K562 (cell line): ENCODE measurements around the gene LRRC30. TPM values are rescaled to one million over a fixed set of nuclear protein-coding genes. Genes with fewer than 3 reads are reported as not detected.

Source experiments
- ATAC-seq: fragments of 200-7000 bp; cut with Tn5 transposase; 3 replicates; pipeline ENCODE4 v1.9.1; 2020; ENCODE audit warnings: moderate library complexity
- BruUV-seq: library from RNA; stranded (reverse); fragments of 400-500 nt; replicated peaks from 2 replicates; lab custom pipeline; 2021; lab: Mats Ljungman, UMichigan
- CTCF ChIA-PET: fragments of 300-600 bp; formaldehyde crosslinking; extraction: SDS; loops from one replicate; lab custom pipeline; 2021; ENCODE audit warnings: low intra/inter-chr PET ratio; lab: Yijun Ruan, JAX
- POLR2A ChIA-PET: fragments of 300-600, 350-650 bp; sonication (Branson Sonifier 250); formaldehyde crosslinking; extraction: SDS; loops from one replicate; lab custom pipeline; 2021; ENCODE audit warnings: antibody characterized with exemption, inconsistent platforms; lab: Yijun Ruan, JAX
- DNase-seq, 4 experiments: peaks; one replicate each; pipeline versions ENCODE4 v3.0.0 to v3.0.0-alpha.2; 2011 to 2018; ENCODE audit warnings: low spot score in 3 of 4, mixed read lengths in 3 of 4; ENCODE audit errors: extremely low read depth in 1 of 4
- FAIRE-seq: peaks from 2 replicates; lab custom pipeline; 2011; peaks lifted over from hg19 to GRCh38; lab: Jason Lieb, UNC
- H2AFZ ChIP-seq: 2 replicates; pipeline ENCODE4 v1.6.0; 2011; ENCODE audit warnings: low read depth, low read length, control low read depth, inconsistent platforms
- H3K27ac ChIP-seq: fragments of 200-600 bp; 3 replicates; pipeline ENCODE4 v1.8.0; 2011; ENCODE audit warnings: low read depth, mild to moderate bottlenecking, control low read depth, inconsistent platforms, low read length, moderate library complexity, mixed read lengths; ENCODE audit errors: extremely low read depth
- H3K27me3 ChIP-seq, 2 experiments: fragments of 300-600 bp in 1 of 2; 2 replicates in 1 of 2; 3 replicates in 1 of 2; pipeline versions ENCODE4 v1.6.0 to v1.8.0; 2011; ENCODE audit warnings: inconsistent platforms in 2 of 2, low read length in 2 of 2, mild to moderate bottlenecking in 1 of 2, mixed read lengths in 1 of 2, moderate library complexity in 1 of 2; ENCODE audit not compliant: control insufficient read depth in 2 of 2, insufficient read depth in 2 of 2
- H3K36me3 ChIP-seq: fragments of 300-600 bp; 3 replicates; pipeline ENCODE4 v1.8.0; 2011; ENCODE audit warnings: mild to moderate bottlenecking, low read length, inconsistent platforms; ENCODE audit not compliant: control insufficient read depth, insufficient read depth
- H3K4me1 ChIP-seq, 2 experiments: fragments of 200-600 bp in 1 of 2; replicated peaks in 1 of 2; 2 replicates in 1 of 2; 3 replicates in 1 of 2; pipeline versions ENCODE4 v1.5.1 to v1.8.0; 2011; ENCODE audit warnings: inconsistent platforms in 2 of 2, low read length in 2 of 2, mild to moderate bottlenecking in 1 of 2, mixed read lengths in 1 of 2, moderate library complexity in 1 of 2; ENCODE audit not compliant: control insufficient read depth in 2 of 2, insufficient read depth in 2 of 2
- H3K4me2 ChIP-seq: 2 replicates; pipeline ENCODE4 v1.6.1; 2011; ENCODE audit warnings: low read length, control low read depth, inconsistent platforms, mixed read lengths; ENCODE audit not compliant: insufficient read depth
- H3K4me3 ChIP-seq: fragments of 200-600 bp; sonication (generic), shearing (Covaris generic); 2 replicates; pipeline ENCODE4 v1.5.1; 2016; ENCODE audit warnings: control low read depth, inconsistent platforms
- H3K79me2 ChIP-seq: fragments of 200-600 bp; 3 replicates; pipeline ENCODE4 v1.8.0; 2011; ENCODE audit warnings: low read length, inconsistent platforms; ENCODE audit not compliant: control insufficient read depth, insufficient read depth
- H3K9ac ChIP-seq, 2 experiments: 2 replicates each; pipeline versions ENCODE4 v1.6.0 to v1.6.1; 2011; ENCODE audit warnings: low read depth in 2 of 2, low read length in 2 of 2, control low read depth in 1 of 2, inconsistent platforms in 1 of 2, mild to moderate bottlenecking in 1 of 2, mixed read lengths in 1 of 2; ENCODE audit not compliant: insufficient read depth in 1 of 2
- H3K9me1 ChIP-seq: one replicate; pipeline ENCODE4 v1.6.0; 2011; ENCODE audit warnings: inconsistent platforms, mild to moderate bottlenecking, low read length, moderate library complexity; ENCODE audit not compliant: control insufficient read depth, insufficient read depth
- H3K9me3 ChIP-seq: replicated peaks from 2 replicates; pipeline ENCODE4 v1.5.1; 2011; ENCODE audit warnings: low read depth, low read length, inconsistent platforms; ENCODE audit not compliant: control insufficient read depth, insufficient read depth
- H4K20me1 ChIP-seq: replicated peaks from 2 replicates; pipeline ENCODE4 v1.6.1; 2011; ENCODE audit warnings: low read length, inconsistent platforms, mixed read lengths; ENCODE audit not compliant: control insufficient read depth, insufficient read depth
- DACH1 ChIP-seq: fragments of 450-650 bp; IDR thresholded peaks from 2 replicates; pipeline ENCODE4 v1.6.1; 2018; ENCODE audit not compliant: partially characterized antibody
- ETV5 ChIP-seq: sonication (generic); formaldehyde crosslinking; IDR thresholded peaks from 2 replicates; pipeline ENCODE4 v1.4.0; 2020; ENCODE audit warnings: low read depth, mild to moderate bottlenecking, missing genetic modification reagents
- JUN ChIP-seq, 2 experiments: sonication (generic) in 1 of 2; formaldehyde crosslinking in 1 of 2; IDR thresholded peaks; 2 replicates each; pipeline versions ENCODE4 v1.6.1 to v1.8.0; 2012 to 2022; ENCODE audit warnings: borderline replicate concordance in 2 of 2, mild to moderate bottlenecking in 2 of 2, improper control_type of control experiment in 1 of 2, low read depth in 1 of 2, low read length in 1 of 2, missing genetic modification reagents in 1 of 2
- RNF2 ChIP-seq: sonication (generic); IDR thresholded peaks from 2 replicates; pipeline ENCODE4 v1.6.1; 2016
- SMAD4 ChIP-seq: fragments of 250-450 bp; sonication (Bioruptor Pico); conservative IDR thresholded peaks from 2 replicates; pipeline ENCODE4 v1.8.0; 2021; ENCODE audit warnings: inconsistent platforms, mild to moderate bottlenecking, moderate library complexity
- UBTF ChIP-seq, 2 experiments: IDR thresholded peaks; 2 replicates each; pipeline ENCODE4 v1.6.1; 2012; ENCODE audit warnings: improper control_type of control experiment in 2 of 2, low read depth in 2 of 2, low read length in 2 of 2, borderline replicate concordance in 1 of 2
- ZBTB7A ChIP-seq: IDR thresholded peaks from 2 replicates; pipeline ENCODE4 v1.6.1; 2011; ENCODE audit warnings: low read depth, mild to moderate bottlenecking, low read length, moderate library complexity, borderline replicate concordance; ENCODE audit not compliant: control insufficient read depth
- ZNF263 ChIP-seq: sonication (generic); formaldehyde crosslinking; IDR thresholded peaks from 2 replicates; pipeline ENCODE4 v1.8.0; 2022; ENCODE audit warnings: mild to moderate bottlenecking, missing genetic modification reagents, borderline replicate concordance
- ZNF395 ChIP-seq: fragments of 200-800 bp; sonication (Bioruptor generic); IDR thresholded peaks from 2 replicates; pipeline ENCODE4 v1.6.1; 2017; ENCODE audit warnings: missing genetic modification characterization, missing compliant biosample characterization
- WGBS: fragments of 100-300 bp; shearing (Covaris generic); methylation state at CpG from one replicate; pipeline ENCODE4 v1.1.6; 2016; ENCODE audit warnings: low coverage, mixed read lengths; ENCODE audit not compliant: insufficient coverage; ENCODE audit errors: missing lambda C conversion rate; 5-methylcytosine and 5-hydroxymethylcytosine counted together
- in situ Hi-C: fragments of 300-500 bp; cut with MboI; formaldehyde crosslinking; loops from 4 replicates; pipeline ENCODE4 v1.15.0; 2018; ENCODE audit warnings: inconsistent platforms, mixed read lengths
- intact Hi-C: fragments of 100-400 bp; cut with micrococcal nuclease; formaldehyde crosslinking; loops from 2 replicates; pipeline ENCODE4 v1.14.2; 2022
- polyA plus RNA-seq, 8 experiments: library from polyadenylated mRNA; depleted of rRNA in 4 of 8; stranded (reverse) in 5 of 8; unstranded in 3 of 8; fragments of >200 nt; fragmentation: Nextera tagmentation in 2 of 8; fragmentation: Illumina TruSeq in 1 of 8; extraction: Ambion mirVana in 2 of 8; extraction: Trizol in 1 of 8; gene quantifications; 2 replicates each; pipeline versions ENCODE4 v1.2.1 to v1.2.3, GENCODE V29; 2011 to 2014; ENCODE audit warnings: inconsistent platforms in 1 of 8, missing spikeins in 1 of 8
- total RNA-seq, 7 experiments: library from RNA; depleted of rRNA in 6 of 7; stranded (reverse); fragments of >200 nt in 6 of 7; fragmentation: Illumina TruSeq in 2 of 7; extraction: Trizol in 2 of 7; gene quantifications; 2 replicates each; pipeline versions ENCODE4 v1.2.1 to v1.2.3, GENCODE V29; 2011 to 2021; ENCODE audit warnings: low replicate concordance in 1 of 7

LRRC30 gene
- total and polyA plus RNA-seq, 9 of the 15 experiments (the other 6 are each of a cell fraction or from before 2014, with no cell fraction given): not detected

DNA sequence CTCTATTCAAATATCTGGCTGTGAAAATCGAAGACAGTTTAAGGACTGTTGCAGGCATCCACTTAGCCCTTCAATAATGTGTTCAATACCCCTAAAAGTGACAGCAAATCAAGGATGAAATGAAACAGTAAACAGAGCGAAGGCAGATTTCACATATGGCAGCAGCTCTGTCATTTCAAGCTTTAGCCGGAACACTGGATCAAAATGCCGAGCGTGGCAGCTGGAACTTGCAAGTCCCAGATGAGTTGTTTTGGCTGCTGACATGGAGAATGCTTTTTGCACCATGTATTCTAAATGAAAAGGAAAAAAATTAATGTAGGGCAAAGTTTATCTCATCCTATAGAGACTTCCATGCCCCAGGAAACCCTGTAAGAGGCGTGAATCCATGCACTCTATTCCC lies 18.0 kb downstream of the LRRC30 start:
- Histone ChIP-seq H4K20me1 (no peaks in the 10 kb centered on the region), H3K27ac (no peak overlapping the region), H3K9ac (no peak overlapping the region), H3K9me1 (no peaks in the 10 kb centered on the region), H3K79me2 (no peaks in the 10 kb centered on the region)
- BruUV-seq: no TSS peak
- WGBS: 3% methylated on average over 6 of the region's 6 CpGs
- CTCF ChIA-PET: no interaction called here
- no peak for DNase-seq
- no peak for TF ChIP-seq JUN (IDR thresholded peaks at IDR 0.05; ENCODE audit: borderline replicate concordance, low read depth, low read length)
- TF ChIP-seq JUN (CRISPR knock-in tag; IDR thresholded peaks at IDR 0.05; ENCODE audit: borderline replicate concordance): no peak
- no peak for TF ChIP-seq ZBTB7A
- no peak for TF ChIP-seq SMAD4 (CRISPR knock-in tag)
- no peak for TF ChIP-seq UBTF (IDR thresholded peaks at IDR 0.05; ENCODE audit: borderline replicate concordance in 1 of 2, low read depth in 2 of 2, low read length in 2 of 2)
- no peak for TF ChIP-seq DACH1
- TF ChIP-seq ETV5 (CRISPR knock-in tag): no peak
- TF ChIP-seq ZNF263 (CRISPR knock-in tag): no peak
- TF ChIP-seq RNF2: no peak
- TF ChIP-seq ZNF395: no peak
- TF ChIP-seq, all 486 proteins: peak for 0
- H3K4me1 ChIP-seq: no peaks in the 10 kb centered on the region
- no peaks in the 10 kb centered on the region for H3K9me3 ChIP-seq
- intact Hi-C loops: no loop called here
- H2AFZ ChIP-seq: no peak overlapping the region
- ATAC-seq (no peak), FAIRE-seq (no peak)
- in situ Hi-C loops: no loop called here
- H3K36me3 ChIP-seq: no peaks in the 10 kb centered on the region
- no peak overlapping the region for H3K4me3 ChIP-seq
- POLR2A ChIA-PET: no interaction called here
- H3K27me3 ChIP-seq: peaks cover 0 to 10% of the 10 kb centered on the region in 2 experiments; a peak in 1 of 5 replicates
- H3K4me2 ChIP-seq: no peak overlapping the region
